Tibial nerve (tissue), 4 donors: ENCODE data around the gene SUCLG1. TPM values are rescaled to one million over a fixed set of nuclear protein-coding genes. Genes with fewer than 3 reads are reported as not detected.
"Not testable (repeated sequence)": the region's sequence is repeated elsewhere in the genome, so short reads cannot be mapped to it uniquely, and the experiment has no call there.

ENCODE experiments used
- DNase-seq, 2 donors: peaks; one replicate each; pipeline ENCODE4 v3.0.0-alpha.2; 2019; ENCODE audit warnings: low spot score in 2 of 2
- H3K27ac ChIP-seq, 4 donors: fragments of 200-600 bp; sonication (generic) in 3 of 4; one replicate each; pipeline ENCODE4 v1.5.1; 2017 to 2019; ENCODE audit warnings: mild to moderate bottlenecking in 1 of 4
- H3K27me3 ChIP-seq, 2 donors: fragments of 200-600 bp; sonication (generic) in 1 of 2; one replicate each; pipeline versions ENCODE4 v1.5.1 to v1.6.0; 2017 to 2019
- H3K36me3 ChIP-seq, 3 donors: fragments of 200-600 bp; sonication (generic); one replicate each; pipeline ENCODE4 v1.5.1; 2018 to 2019
- H3K4me1 ChIP-seq, 4 donors: fragments of 200-600 bp; sonication (generic) in 3 of 4; one replicate each; pipeline ENCODE4 v1.5.1; 2017 to 2019
- H3K4me3 ChIP-seq, 4 donors: fragments of 200-600 bp; sonication (generic) in 3 of 4; one replicate each; pipeline ENCODE4 v1.5.1; 2017 to 2019; ENCODE audit warnings: mild to moderate bottlenecking in 1 of 4, moderate library complexity in 1 of 4
- H3K9me3 ChIP-seq, 4 donors: fragments of 200-600 bp; sonication (generic) in 3 of 4; one replicate each; pipeline ENCODE4 v1.5.1; 2017 to 2019
- CTCF ChIP-seq, 5 experiments: fragments of 200-600 bp in 3 of 5; fragments of 450-650 bp in 2 of 5; sonication (generic) in 3 of 5; IDR thresholded peaks; one replicate each; pipeline ENCODE4 v1.5.1; 2016 to 2019; ENCODE audit warnings: antibody characterized with exemption in 5 of 5, mild to moderate bottlenecking in 3 of 5, moderate library complexity in 2 of 5
- EP300 ChIP-seq, 2 donors: sonication (generic); formaldehyde crosslinking; IDR thresholded peaks; one replicate each; pipeline ENCODE4 v1.6.1; 2017; ENCODE audit warnings: antibody characterized with exemption in 2 of 2, mild to moderate bottlenecking in 1 of 2
- POLR2A ChIP-seq, 2 donors: fragments of 450-650 bp; IDR thresholded peaks; one replicate each; pipeline ENCODE4 v1.6.1; 2017; ENCODE audit warnings: antibody characterized with exemption in 2 of 2, mild to moderate bottlenecking in 2 of 2, moderate library complexity in 2 of 2
- WGBS, 2 donors: methylation state at CpG; one replicate each; pipeline ENCODE4 v1.1.5; 2018; 5-methylcytosine and 5-hydroxymethylcytosine counted together
- total RNA-seq, 4 donors: library from RNA; depleted of rRNA; stranded (reverse); fragments of >200 nt; gene quantifications; one replicate each; pipeline ENCODE4 v1.1.0, GENCODE V29; 2016

The SUCLG1 gene
- total RNA-seq, 4 donors from 2014 or later, result 45.4 to 58.8 (median 52.1) TPM

GRCh38 chr2:84409531-84409930 is 49.5 kb downstream of the SUCLG1 start:
- TF ChIP-seq POLR2A (IDR thresholded peaks at IDR 0.05) (no peak), CTCF (IDR thresholded peaks at IDR 0.05) (no peak), EP300 (IDR thresholded peaks at IDR 0.05) (no peak)
- Histone ChIP-seq H3K27ac (no peak overlapping the region), H3K36me3 (no peaks in the 10 kb centered on the region), H3K27me3 (no peaks in the 10 kb centered on the region), H3K4me3 (no peak overlapping the region), H3K9me3 (no peaks in the 10 kb centered on the region), H3K4me1 (no peaks in the 10 kb centered on the region)
- DNase-seq, result no peak
- 67 to 74% methylated on average over 2 of the region's 2 CpGs for WGBS, 2 donors

GRCh38 chr2:84402111-84402510 is 57.0 kb downstream of the SUCLG1 start:
- H3K27me3 ChIP-seq, H3K36me3 ChIP-seq, DNase-seq, H3K27ac ChIP-seq, H3K4me3 ChIP-seq, H3K4me1 ChIP-seq, H3K9me3 ChIP-seq: not testable (repeated sequence)
- WGBS, 2 donors, result 81 to 89% methylated on average over 3 of the region's 3 CpGs

- not testable (repeated sequence) for H3K36me3 ChIP-seq, DNase-seq, H3K4me3 ChIP-seq, H3K4me1 ChIP-seq, H3K27me3 ChIP-seq, H3K27ac ChIP-seq, H3K9me3 ChIP-seq
- WGBS, 2 donors, result 83 to 94% methylated on average over 1 of the region's 1 CpG
These were observed 59.2 kb downstream of the SUCLG1 start for GRCh38 chr2:84399839-84400238.

- 46 to 53% methylated on average over 3 of the region's 3 CpGs for WGBS, 2 donors
- Histone ChIP-seq H3K36me3 (no peaks in the 10 kb centered on the region), H3K4me3 (no peak overlapping the region), H3K27me3 (no peaks in the 10 kb centered on the region), H3K9me3 (no peaks in the 10 kb centered on the region), H3K4me1 (no peaks in the 10 kb centered on the region), H3K27ac (no peak overlapping the region)
- TF ChIP-seq POLR2A (IDR thresholded peaks at IDR 0.05) (no peak), CTCF (IDR thresholded peaks at IDR 0.05) (no peak), EP300 (IDR thresholded peaks at IDR 0.05) (no peak)
- DNase-seq, result no peak
These were observed 63.3 kb downstream of the SUCLG1 start for GRCh38 chr2:84395820-84396219.

- H3K27me3 ChIP-seq, result no peaks in the 10 kb centered on the region
- 63 to 70% methylated on average over 2 of the region's 2 CpGs for whole genome bisulfite sequencing, 2 donors
- H3K4me3 ChIP-seq, result no peak overlapping the region
- no peaks in the 10 kb centered on the region for H3K36me3 ChIP-seq
- no peak for DNase-seq
- no peaks in the 10 kb centered on the region for H3K4me1 ChIP-seq
- no peak for TF ChIP-seq CTCF (IDR thresholded peaks at IDR 0.05)
- TF ChIP-seq POLR2A (IDR thresholded peaks at IDR 0.05), result no peak
- TF ChIP-seq EP300 (IDR thresholded peaks at IDR 0.05), result no peak
- no peak overlapping the region for H3K27ac ChIP-seq
- H3K9me3 ChIP-seq, result no peaks in the 10 kb centered on the region
These were observed 64.5 kb downstream of the SUCLG1 start for GRCh38 chr2:84394628-84395027.

- no peak for DNase-seq
- Histone ChIP-seq H3K9me3 (no peaks in the 10 kb centered on the region), H3K27me3 (no peaks in the 10 kb centered on the region), H3K4me1 (no peaks in the 10 kb centered on the region), H3K4me3 (no peak overlapping the region), H3K36me3 (no peaks in the 10 kb centered on the region), H3K27ac (no peak overlapping the region)
- TF ChIP-seq CTCF (IDR thresholded peaks at IDR 0.05), result no peak
- no peak for TF ChIP-seq POLR2A (IDR thresholded peaks at IDR 0.05)
- TF ChIP-seq EP300 (IDR thresholded peaks at IDR 0.05), result no peak
These were observed 65.3 kb downstream of the SUCLG1 start for GRCh38 chr2:84393829-84394228.
